Coronary artery (tissue), 2 donors: ENCODE data around the gene SLC49A3.
A peak's percentile ranks its signal among the peaks of the same experiment; 100 is the strongest.

ENCODE experiments used
- DNase-seq: peaks from one replicate; pipeline ENCODE4 v3.0.0-alpha.2; 2017; ENCODE audit warnings: low spot score
- H3K27ac ChIP-seq, 2 donors: fragments of 200-600 bp; sonication (generic); one replicate each; pipeline ENCODE4 v1.5.1; 2016 to 2019
- H3K4me3 ChIP-seq: fragments of 200-600 bp; sonication (generic); 2 replicates; pipeline ENCODE4 v1.5.1; 2016; ENCODE audit warnings: mild to moderate bottlenecking, moderate library complexity
- CTCF ChIP-seq: fragments of 200-600 bp; sonication (generic); IDR thresholded peaks from one replicate; pipeline ENCODE4 v1.5.1; 2019; ENCODE audit warnings: antibody characterized with exemption

Gene SLC49A3

GRCh38 chr4:666436-666810, 22.5 kb downstream of the SLC49A3 start:
- no peak for DNase-seq
- H3K27ac ChIP-seq, result no peak overlapping the region
- no peak for TF ChIP-seq CTCF
- H3K4me3 ChIP-seq, result no peak overlapping the region

- Histone ChIP-seq H3K4me3 (no peak overlapping the region), H3K27ac (no peak overlapping the region)
- no peak for DNase-seq
- no peak for TF ChIP-seq CTCF
Measured at GRCh38 chr4:665751-666435, 23.1 kb downstream of the SLC49A3 start.

- DNase-seq, result no peak
- TF ChIP-seq CTCF, result no peak
- H3K27ac ChIP-seq, result no peak overlapping the region
- H3K4me3 ChIP-seq, result no peak overlapping the region
Measured at GRCh38 chr4:665381-665750, 23.6 kb downstream of the SLC49A3 start.

- TF ChIP-seq CTCF, result no peak
- H3K4me3 ChIP-seq, result no peak overlapping the region
- H3K27ac ChIP-seq, result no peak overlapping the region
- no peak for DNase-seq
Measured at GRCh38 chr4:664713-665231, 24.2 kb downstream of the SLC49A3 start.

GRCh38 chr4:663438-664428, 25.2 kb downstream of the SLC49A3 start:
- TF ChIP-seq CTCF, result no peak
- no peak for DNase-seq
- H3K27ac ChIP-seq, result peak overlapping the region in 1 of 2 donors; percentile 24
- H3K4me3 ChIP-seq, result peak overlapping the region; percentile 76

GRCh38 chr4:663046-663437, 25.9 kb downstream of the SLC49A3 start:
- Histone ChIP-seq H3K27ac (no peak overlapping the region), H3K4me3 (peak overlapping the region; percentile 76)
- DNase-seq, result no peak
- TF ChIP-seq CTCF, result no peak
